Right renal cortex interstitium (tissue), 3 donors: ENCODE results near the gene ATF7IP. TPM values are rescaled to one million over a fixed set of nuclear protein-coding genes. Genes with fewer than 3 reads are reported as not detected.
"Not testable (repeated sequence)": the region's sequence is repeated elsewhere in the genome, so short reads cannot be mapped to it uniquely, and the experiment has no call there.

Source experiments
- DNase-seq, 3 donors: peaks; one replicate each; pipeline ENCODE4 v3.0.0-alpha.2; 2013; ENCODE audit warnings: low read depth in 3 of 3, low spot score in 2 of 3
- polyA plus RNA-seq, 3 donors: library from polyadenylated mRNA; unstranded; fragments of 120-200 nt; gene quantifications; one replicate each; pipeline ENCODE4 v1.2.1, GENCODE V29; 2013; ENCODE audit not compliant: insufficient read length in 3 of 3

The ATF7IP gene
- polyA plus RNA-seq, 3 donors = 56.3 to 63.8 (median 58.4) TPM

DNA sequence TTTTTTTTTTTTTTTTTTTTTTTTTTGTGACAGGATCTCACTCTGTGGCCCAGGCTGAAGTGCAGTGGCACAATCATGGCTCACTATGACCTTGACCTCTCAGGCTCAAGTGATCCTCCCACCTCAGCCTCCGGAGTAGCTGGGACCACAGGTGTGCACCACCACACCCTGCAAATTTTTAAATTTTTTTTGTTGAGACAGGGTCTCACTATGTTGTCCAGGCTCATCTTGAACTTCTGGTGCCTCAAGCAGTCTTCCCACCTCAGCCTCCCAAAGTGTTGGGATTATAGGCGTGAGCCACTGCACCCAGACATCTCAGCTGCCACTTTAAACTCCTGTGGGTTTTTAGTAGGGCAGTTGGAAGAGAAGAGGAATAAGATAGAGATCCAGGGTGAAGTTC, 39.9 kb downstream of the ATF7IP start:
- DNase-seq = not testable (repeated sequence)

DNA sequence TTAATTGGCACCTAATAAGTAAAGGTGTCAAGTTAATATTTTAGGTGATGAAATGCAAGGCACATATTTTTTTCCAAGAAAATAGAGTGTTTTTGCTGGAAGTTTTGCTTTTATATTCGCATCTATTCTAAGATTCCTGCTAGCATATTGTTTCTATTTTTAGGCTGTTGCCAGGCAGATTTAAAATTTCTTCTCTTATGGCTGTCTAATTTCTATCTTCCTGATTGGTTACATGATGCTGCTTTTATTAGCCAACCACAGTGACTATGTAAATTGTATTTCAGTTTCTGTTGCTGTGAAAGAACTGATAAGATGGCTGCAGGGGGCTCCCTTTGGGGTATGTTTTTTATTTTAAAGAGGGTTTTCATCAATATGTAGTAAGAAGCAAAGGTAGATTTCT, 42.7 kb downstream of the ATF7IP start:
- no peak for DNase-seq

DNA sequence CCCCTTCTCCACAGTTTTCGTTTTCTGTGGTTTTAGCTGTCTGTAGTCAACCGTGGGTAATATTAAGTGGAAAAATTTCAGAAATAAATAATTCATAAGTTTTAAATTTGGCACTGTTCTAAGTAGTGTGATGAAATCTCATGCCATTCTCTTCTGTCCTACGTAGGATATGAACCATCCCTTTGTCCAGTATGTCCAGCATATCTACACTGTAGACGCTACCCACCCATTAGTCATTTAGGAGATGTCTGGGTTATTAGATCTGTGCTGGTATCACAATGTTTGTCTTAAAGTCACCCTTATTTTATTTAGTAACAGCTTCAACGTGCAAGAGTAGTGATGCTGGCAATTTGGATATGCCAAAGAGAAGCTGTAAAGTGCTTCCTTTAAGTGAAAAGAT, 44.7 kb downstream of the ATF7IP start:
- no peak for DNase-seq

DNA sequence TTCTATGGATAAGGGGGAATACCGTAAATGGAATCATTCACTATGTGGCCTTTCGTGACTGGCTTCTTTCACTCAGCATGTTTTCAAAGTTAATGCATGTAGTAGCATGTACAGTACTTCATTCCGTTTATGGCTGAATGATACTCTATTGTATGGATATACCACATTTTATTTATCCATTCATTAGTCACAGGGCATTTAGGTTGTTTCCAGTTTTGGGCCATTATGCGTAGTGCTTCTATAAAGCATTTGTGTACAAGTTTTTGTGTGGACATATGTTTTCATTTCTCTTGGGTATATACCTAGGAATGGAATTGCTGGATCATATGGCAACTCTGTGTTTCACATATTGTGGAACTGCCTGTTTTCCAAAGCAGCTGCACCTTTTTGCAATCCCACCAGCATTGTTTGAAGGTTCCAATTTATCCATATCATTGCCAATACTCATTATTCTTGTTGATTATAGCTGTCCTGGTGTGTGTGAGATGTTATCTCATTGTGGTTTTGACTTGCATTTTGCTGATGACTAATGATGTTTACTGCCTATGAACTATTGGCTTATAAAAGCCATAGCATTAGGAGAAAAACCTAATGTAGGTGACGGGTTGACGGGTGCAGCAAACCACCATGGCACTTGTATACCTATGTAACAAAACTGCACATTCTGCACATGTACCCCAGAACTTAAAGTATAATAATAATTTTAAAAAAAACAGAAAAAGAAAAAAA, 45.5 kb downstream of the ATF7IP start:
- no peak for DNase-seq

DNA sequence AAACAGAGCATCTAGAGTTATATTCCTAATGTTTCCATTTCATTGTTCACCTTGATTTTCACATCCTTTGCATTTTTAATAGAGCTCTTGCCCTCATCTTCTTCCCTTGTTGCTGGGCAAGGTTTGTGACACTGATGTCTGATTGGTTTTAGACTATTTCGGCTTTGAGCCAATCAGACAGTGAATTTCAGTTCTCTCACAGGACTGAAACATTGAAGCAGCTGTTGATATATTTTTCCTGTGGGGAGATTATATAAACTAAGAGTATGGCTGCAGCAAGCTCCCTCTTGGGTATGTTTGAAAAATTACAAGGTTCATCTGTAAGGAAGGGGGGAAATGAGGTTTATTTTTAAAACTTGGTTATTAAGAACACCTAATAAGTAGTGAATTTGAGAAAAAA, 51.2 kb downstream of the ATF7IP start:
- DNase-seq = peak in 1 of 3 donors; percentile 35

DNA sequence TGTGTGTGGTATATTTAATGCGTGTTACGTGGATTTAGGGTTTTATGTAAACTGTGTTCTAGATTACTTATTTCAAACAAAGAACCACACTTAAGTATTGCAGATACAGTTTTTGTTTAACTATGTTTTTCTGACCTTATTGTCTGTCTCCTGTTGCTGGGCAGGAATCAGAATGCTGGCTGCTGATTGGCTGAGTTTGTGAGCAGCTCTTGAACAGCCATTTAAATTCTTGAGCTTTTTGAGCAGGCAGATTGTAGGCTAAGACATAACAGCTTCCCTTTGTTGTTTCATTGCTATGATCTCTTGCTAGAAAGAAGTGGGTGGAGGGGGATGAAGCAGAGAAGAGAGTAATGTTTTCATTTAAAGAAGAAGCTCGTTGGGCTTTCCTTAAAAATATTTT, 52.2 kb downstream of the ATF7IP start:
- DNase-seq = peak in 1 of 3 donors; percentile 40

DNA sequence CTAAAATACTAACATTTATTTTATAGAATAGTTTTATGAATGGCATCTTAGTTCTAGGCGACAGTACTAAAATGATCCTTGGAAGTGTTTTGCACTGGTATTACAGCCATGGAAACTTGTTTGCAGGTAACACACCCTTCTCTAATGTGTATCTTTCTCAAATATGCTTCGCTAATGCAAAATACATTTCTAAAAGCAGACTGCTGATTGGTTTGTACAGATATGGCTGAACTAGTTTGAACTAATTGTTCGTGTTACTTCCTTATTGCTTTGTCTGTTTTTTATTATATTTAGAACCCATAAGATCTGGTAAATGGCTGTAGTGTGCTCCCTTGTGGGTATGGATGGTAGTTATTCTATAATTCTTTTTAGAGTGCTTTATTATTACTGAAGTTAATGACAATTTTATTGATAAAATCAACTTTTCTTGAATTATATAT, 53.0 kb downstream of the ATF7IP start:
- no peak for DNase-seq

DNA sequence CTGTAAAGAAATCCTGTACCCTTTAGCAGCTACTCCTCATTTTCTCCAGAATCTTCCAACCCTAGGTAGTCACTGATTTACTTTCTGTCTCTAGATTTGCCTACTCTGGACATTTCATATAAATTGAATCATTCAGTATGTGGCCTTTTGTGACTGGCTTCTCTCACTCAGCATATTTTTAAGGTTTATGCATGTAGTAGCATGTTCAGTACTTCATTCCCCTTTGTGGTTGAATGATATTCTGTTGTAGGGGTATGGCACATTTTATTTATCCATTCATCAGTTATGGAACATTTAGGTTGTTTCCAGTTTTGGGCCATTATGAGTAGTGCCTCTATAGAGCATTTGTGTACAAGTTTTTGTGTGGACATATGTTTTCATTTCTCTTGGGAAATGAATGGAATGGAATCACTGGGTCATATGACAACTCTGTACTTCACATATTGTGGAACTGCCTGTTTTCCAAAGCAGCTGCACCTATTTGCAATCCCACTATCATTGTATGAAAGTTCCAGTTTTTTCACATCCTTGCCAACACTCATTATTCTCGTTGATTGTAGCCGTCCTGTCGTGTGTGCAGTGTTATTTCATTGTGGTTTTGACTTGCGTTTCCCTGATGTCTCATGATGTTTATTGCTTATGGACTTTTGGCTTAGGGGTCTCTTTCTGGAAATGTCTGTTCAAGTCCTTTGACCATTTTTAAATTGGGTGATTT, 57.2 kb downstream of the ATF7IP start:
- no peak for DNase-seq

DNA sequence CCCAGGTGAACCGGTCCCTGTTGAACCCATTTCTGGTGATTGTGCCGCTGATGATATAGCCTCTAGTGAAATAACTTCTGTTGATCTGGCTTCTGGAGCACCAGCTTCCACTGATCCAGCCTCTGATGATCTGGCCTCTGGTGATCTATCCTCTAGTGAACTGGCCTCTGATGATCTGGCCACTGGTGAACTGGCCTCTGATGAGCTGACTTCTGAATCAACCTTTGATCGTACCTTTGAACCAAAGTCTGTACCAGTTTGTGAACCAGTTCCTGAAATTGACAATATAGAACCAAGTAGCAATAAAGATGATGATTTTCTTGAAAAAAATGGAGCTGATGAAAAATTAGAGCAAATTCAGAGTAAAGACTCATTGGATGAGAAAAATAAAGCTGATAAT, 59.1 kb downstream of the ATF7IP start:
- DNase-seq = no peak

DNA sequence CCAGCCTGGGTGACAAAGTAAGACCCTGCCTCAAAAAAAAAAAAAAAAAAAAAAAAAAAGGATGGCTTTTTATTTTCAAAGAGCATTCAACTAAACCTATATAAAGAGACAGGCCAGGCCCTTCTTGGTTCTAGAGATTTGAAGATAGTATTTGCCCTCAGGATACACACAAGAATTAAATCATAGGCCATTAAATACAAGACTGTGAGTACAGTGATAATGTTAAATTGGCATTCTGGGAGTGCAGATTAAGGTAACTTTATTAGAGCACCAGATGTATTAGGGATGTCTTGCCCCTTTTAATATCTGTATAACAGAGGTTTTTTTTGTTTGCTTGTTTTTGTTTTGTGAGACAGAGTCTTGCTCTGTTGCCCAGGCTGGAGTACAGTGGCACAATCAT, 61.3 kb downstream of the ATF7IP start:
- no peak for DNase-seq

DNA sequence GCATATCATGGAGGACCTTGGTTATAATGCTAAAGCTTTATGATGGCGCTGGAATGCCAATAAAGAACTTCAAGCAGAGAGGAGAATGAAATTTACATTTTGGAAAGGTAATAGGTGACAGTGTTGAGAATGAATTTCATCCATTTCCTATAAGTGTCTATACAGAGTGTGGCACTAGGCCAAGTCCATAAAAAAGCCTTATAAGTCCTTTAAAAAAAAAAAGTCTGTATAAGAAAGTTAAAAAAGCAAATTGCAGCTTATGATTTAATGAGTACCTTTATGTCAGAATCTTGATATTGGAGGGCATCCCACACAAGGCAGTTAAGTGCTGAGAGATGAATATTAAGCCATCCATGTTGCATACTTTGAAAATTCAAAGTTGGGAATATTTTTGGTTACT, 62.4 kb downstream of the ATF7IP start:
- no peak for DNase-seq

DNA sequence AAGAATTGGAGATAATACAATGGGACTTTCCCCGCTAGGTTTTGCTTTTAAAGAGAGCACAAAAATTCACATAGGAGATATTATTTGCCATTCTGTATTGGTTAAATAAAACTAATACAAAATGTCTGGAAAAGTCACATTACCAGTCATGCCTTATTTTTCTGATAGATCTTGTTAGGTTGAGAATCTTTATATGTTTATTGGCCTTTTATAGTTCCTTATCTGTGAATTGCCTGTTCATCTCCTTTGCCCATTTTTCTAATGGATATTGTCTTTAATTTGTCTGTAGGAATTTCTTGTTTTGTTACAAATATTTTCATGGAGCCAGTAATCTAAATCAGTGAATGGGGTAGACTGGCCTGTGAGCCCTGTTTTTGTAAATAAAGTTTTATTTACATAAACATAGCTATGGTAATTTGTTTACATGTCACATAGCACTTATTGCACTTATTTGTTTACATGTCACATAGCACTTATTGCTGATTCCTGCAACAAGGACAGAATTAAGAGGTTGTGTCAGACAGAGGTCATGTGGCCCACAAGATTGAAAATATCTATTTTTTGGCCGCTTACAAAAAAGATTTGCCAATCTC, 65.0 kb downstream of the ATF7IP start:
- DNase-seq = no peak

DNA sequence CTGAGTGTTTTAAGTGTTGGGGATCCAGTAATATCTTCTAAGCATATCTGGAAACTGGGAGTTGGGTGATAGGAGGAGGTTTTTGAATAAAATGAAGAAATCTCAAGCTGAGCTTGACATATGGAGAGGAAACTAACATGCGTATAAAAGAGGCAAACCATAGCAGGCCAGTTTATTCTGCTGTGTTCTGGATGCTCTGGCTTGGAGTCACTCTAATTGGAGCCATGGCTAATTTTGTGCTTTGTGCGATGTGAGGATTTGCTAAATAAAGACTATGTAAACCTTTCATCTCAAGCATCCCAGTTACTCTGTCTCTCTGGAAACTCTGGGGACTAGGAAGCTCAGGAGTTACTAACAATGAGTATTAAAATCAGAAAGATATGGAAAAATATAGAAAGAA, 66.5 kb downstream of the ATF7IP start:
- DNase-seq = no peak

DNA sequence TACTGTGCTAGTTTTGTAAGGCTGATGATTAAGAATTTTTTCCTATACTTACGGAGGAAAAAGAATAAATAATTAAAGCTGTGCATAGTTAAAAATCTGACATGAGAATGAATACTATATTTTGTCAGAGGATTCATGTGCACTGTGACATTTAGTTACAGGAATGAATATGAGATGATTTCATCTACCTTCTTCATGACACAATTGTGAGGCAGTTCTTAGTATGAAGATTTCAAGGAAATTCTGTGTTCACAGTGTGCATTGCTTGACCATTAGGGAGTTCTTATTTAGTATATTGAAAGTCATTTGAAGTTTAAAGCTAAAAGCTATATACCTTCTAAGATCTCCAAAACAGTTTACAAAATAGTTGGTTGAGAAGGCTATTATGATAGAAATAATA, 70.1 kb downstream of the ATF7IP start:
- DNase-seq = no peak

DNA sequence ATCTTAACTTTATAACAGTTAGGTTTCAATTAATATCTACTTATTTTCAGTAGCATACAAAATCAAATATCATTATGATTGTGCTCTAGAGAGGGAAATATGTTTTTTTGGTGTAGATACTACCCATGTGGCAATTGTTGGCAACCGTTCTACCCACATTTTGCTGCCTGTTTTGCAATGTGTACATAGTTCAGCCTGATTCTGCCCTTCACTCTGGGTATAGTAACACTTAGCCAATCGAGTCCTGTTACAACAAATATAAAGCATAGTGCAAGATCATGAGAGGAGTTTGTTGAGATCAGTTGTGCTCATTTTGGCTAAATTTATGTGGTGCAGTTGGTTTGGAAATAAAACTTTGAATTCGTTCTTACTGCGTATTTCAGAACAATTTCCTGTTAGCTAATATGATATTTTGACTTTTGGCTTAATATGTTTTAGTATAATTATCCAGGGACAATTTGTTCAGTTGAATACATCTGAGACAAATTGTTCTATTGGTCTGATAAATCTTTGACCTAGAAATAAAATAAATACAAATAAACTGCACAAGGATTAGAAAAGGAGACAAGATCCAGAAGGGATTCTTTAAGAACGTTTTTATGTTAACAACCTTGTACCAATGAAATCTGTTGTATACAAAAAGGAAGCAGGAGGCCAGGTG, 76.9 kb downstream of the ATF7IP start:
- no peak for DNase-seq

DNA sequence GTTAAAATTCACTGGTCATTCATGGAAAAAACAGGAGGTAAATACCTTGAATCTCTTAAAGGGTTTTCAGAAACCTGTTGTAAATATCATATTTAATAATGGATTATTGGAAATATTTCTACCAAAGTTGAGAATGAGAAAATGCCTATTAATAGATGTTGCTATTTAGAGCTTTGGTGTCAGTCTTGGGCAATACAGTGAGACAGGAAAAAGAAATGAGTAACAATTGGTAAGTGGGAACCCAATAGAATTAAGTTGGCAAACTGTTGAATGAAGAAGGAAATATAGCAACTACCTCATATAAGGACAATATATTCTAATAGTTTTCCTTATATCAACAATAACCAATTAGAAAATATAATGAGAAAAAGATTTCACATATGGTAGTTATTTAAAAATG, 78.0 kb downstream of the ATF7IP start:
- no peak for DNase-seq

DNA sequence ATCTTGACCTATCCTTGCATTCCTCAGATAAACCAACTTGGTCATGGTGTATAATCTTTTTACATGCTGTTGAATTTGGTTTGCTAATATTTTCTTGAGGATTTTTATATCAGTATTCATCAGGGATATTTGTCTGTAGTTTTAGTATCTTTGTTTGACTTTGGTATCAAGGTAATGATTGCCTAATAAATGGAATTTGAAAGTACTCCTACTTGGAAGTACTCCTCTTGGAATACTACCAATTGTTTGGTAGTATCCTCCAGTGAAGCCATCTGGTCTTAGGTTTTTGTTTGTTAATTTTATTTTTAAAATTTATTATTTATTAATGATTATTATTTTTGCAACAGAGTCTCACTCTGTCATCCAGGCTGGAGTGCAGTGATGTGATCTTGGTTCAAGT, 85.0 kb downstream of the ATF7IP start:
- DNase-seq = no peak

DNA sequence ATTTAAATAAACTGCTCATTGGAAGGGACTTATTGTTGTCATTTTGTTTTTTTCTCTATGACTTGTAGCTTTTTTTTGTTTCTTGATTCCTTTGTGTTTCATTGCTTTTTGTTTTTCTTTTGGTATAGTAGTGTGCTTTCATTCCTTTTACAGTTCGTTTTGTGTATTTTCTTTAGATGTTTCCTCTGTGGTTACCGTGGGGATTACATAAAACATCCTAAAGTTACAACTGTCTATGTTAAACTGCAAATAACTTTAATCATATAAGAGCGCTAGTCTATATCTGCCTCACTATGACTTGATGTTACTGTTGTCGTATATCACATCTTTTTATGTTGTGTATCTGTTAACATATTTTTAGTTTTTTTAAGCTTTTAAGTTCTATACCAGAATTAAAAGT, 86.9 kb downstream of the ATF7IP start:
- no peak for DNase-seq

DNA sequence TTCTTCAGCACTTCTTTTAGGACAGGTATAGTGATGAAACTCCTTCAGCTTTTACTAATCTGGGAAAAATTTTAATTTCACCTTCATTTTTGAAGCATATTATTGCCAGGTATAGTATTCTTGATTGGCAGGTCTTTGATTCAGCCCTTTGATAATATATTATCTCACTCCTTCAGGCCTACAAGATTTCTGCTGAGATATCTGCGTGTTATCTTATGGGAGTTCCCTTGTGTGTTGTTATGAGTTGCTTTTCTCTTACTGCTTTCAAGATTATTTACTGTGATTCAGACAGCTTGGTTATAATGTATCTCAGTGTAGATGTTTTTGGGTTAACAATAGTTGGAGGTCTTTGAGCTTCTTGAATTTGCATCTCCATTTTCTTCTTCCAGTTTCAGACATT, 87.4 kb downstream of the ATF7IP start:
- DNase-seq = no peak

DNA sequence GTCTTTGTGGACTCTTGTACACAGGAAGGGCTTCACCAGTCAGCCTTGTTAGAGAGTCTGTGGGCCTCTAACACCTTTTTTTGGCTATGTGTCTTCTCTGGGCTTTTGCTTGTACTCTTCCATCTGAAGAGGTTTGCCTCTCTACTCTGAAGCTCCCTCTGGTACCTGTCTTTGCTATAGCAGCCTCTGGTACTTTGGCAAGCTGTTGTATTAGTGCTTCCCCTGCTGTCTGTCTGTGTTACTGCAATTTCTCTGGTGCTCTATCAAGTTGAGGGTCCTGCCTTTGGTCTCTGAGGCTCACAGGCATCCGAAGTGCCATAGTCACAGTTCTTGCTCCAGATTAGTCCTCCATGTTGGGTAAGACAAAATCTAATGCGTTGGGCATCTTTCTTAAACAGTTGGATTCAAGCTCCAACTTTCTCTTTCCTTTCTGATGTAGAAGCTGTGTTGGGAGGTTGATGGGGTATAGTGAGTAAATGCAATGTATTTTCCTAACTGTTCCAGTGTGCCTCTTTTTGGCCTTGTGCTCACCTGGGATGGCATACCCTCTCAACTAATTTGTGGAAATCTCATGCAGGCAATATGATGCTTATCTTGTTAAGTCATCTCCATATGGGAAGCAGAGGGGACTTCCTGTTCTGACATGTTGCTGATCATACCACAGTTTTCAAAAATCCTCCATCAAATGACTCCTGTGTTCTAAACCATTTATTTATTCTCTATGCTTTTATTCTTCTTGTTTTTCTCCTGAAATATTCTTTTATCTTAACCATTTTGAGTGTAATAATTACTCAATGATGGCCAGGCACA, 88.8 kb downstream of the ATF7IP start:
- no peak for DNase-seq
